HL-60 (cell line): ENCODE measurements around the gene PCDHGC4.

Experiments used
- CTCF ChIP-seq: IDR thresholded peaks from one replicate; pipeline ENCODE4 v1.5.1; 2011; ENCODE audit warnings: low read length, control low read depth, inconsistent platforms; ENCODE audit not compliant: insufficient read depth
- GABPA ChIP-seq: IDR thresholded peaks from 2 replicates; pipeline ENCODE4 v1.6.1; 2012; ENCODE audit warnings: low read depth
- POLR2AphosphoS5 ChIP-seq: IDR thresholded peaks from 2 replicates; pipeline ENCODE4 v1.6.1; 2012; ENCODE audit warnings: low read depth
- REST ChIP-seq: IDR thresholded peaks from 2 replicates; pipeline ENCODE4 v1.6.1; 2012; ENCODE audit warnings: low read depth; ENCODE audit not compliant: insufficient replicate concordance
- SPI1 ChIP-seq: IDR thresholded peaks from 2 replicates; pipeline ENCODE4 v1.6.1; 2012; ENCODE audit warnings: low read depth, mild to moderate bottlenecking, borderline replicate concordance

- TF ChIP-seq CTCF (no peak), REST (no peak), POLR2AphosphoS5 (no peak), SPI1 (peak; percentile 92), GABPA (no peak)
Observed at GRCh38 chr5:141519605-141520565, 35.1 kb downstream of the PCDHGC4 start.
